Sigmoid colon (tissue), 7 donors: Measurements from ENCODE around the gene TEKT3. TPM values are rescaled to one million over a fixed set of nuclear protein-coding genes. Genes with fewer than 3 reads are reported as not detected.

ENCODE experiments used
- DNase-seq: peaks from one replicate; pipeline ENCODE4 v3.0.0-alpha.2; 2019
- H3K27ac ChIP-seq, 4 donors: fragments of 200-600 bp; sonication (generic); one replicate each; pipeline ENCODE4 v1.5.1; 2016 to 2019; ENCODE audit warnings: mild to moderate bottlenecking in 1 of 4
- H3K27me3 ChIP-seq, 3 donors: fragments of 200-600 bp; sonication (generic); one replicate each; pipeline ENCODE4 v1.5.1; 2019; ENCODE audit warnings: mild to moderate bottlenecking in 1 of 3
- H3K36me3 ChIP-seq, 4 donors: fragments of 200-600 bp; sonication (generic); one replicate each; pipeline ENCODE4 v1.5.1; 2016 to 2019
- H3K4me1 ChIP-seq, 4 donors: fragments of 200-600 bp; sonication (generic); one replicate each; pipeline ENCODE4 v1.5.1; 2017 to 2019
- H3K4me3 ChIP-seq, 4 donors: fragments of 200-600 bp; sonication (generic); one replicate each; pipeline ENCODE4 v1.5.1; 2017 to 2019; ENCODE audit warnings: mild to moderate bottlenecking in 2 of 4, moderate library complexity in 1 of 4
- H3K9me3 ChIP-seq, 4 donors: fragments of 200-600 bp in 3 of 4; sonication (generic) in 3 of 4; one replicate each; pipeline versions ENCODE4 v1.5.1 to v1.6.1; 2013 to 2019
- EP300 ChIP-seq, 4 donors: sonication (generic); formaldehyde crosslinking; IDR thresholded peaks; one replicate each; pipeline ENCODE4 v1.6.1; 2017; ENCODE audit warnings: antibody characterized with exemption in 4 of 4
- POLR2A ChIP-seq, 2 donors: fragments of 450-650 bp; IDR thresholded peaks; one replicate each; pipeline ENCODE4 v1.6.1; 2016; ENCODE audit warnings: antibody characterized with exemption in 2 of 2, mild to moderate bottlenecking in 2 of 2, moderate library complexity in 2 of 2
- POLR2AphosphoS5 ChIP-seq, 4 donors: sonication (generic); formaldehyde crosslinking; IDR thresholded peaks; one replicate each; pipeline ENCODE4 v1.6.1; 2017; ENCODE audit warnings: antibody characterized with exemption in 4 of 4
- WGBS, 2 donors: extraction: QIAGEN DNeasy Blood & Tissue Kit; methylation state at CpG; one replicate each; pipeline ENCODE4 v1.1.7; 2013; 5-methylcytosine and 5-hydroxymethylcytosine counted together
- intact Hi-C: fragments of 100-400 bp; cut with DNase I; formaldehyde crosslinking; loops from one replicate; pipeline ENCODE4 v1.15.1; 2023
- polyA plus RNA-seq, 3 donors: library from polyadenylated mRNA; stranded (reverse); fragments of 200-250 nt; gene quantifications; one replicate each; pipeline ENCODE4 v1.2.3, GENCODE V29; 2013
- total RNA-seq, 4 donors: library from RNA; depleted of rRNA; stranded (reverse); fragments of >200 nt; gene quantifications; one replicate each; pipeline ENCODE4 v1.1.0, GENCODE V29; 2016
- TF ChIP-seq, protein P1 (sequence below), 4 experiments: fragments of 450-650 bp in 3 of 4; fragments of 200-600 bp in 1 of 4; IDR thresholded peaks; one replicate each; pipeline ENCODE4 v1.5.1; 2016 to 2019; ENCODE audit warnings: antibody characterized with exemption in 4 of 4, mild to moderate bottlenecking in 3 of 4, moderate library complexity in 2 of 4
- donor health status: healthy with polysubstance abuse.
- donor health status: Bipolar disorder and iron deficiency.
- donor health status: healthy.

TEKT3 gene
- total and polyA plus RNA-seq, 7 donors, result 0.26 to 1.8 TPM; not detected in 5

DNA sequence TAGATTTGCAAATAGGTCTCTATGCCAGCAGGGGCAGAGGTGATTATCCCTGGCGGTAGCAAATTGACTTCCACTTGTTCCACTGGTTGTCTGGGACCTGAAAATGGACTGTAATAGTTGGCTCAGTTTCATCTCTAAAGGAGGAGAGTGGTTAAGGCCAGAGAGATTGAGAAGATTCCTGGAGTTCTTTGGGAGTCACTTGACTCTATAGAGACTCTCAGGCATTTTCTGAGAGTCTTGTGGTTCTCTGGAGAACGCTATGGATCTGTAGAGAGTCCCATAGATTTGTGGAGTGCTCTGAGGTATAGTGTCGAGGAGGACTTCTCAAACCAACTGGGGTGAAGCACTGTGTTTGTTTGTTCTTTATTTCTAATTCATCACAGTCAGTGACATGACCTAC is 67.4 kb downstream of the TEKT3 start:
- Histone ChIP-seq H3K9me3 (no peaks in the 10 kb centered on the region), H3K36me3 (no peaks in the 10 kb centered on the region), H3K4me3 (no peak overlapping the region), H3K27me3 (no peaks in the 10 kb centered on the region), H3K4me1 (peaks cover 0 to 12% (median 11%) of the 10 kb centered on the region in 4 donors), H3K27ac (peak overlapping the region in 3 of 4 donors; percentile 36 to 64 (median 64))
- DNase-seq, result no peak
- intact Hi-C loops, result no loop called here
- TF ChIP-seq EP300 (IDR thresholded peaks at IDR 0.05), result no peak
- TF ChIP-seq, protein P1, sequence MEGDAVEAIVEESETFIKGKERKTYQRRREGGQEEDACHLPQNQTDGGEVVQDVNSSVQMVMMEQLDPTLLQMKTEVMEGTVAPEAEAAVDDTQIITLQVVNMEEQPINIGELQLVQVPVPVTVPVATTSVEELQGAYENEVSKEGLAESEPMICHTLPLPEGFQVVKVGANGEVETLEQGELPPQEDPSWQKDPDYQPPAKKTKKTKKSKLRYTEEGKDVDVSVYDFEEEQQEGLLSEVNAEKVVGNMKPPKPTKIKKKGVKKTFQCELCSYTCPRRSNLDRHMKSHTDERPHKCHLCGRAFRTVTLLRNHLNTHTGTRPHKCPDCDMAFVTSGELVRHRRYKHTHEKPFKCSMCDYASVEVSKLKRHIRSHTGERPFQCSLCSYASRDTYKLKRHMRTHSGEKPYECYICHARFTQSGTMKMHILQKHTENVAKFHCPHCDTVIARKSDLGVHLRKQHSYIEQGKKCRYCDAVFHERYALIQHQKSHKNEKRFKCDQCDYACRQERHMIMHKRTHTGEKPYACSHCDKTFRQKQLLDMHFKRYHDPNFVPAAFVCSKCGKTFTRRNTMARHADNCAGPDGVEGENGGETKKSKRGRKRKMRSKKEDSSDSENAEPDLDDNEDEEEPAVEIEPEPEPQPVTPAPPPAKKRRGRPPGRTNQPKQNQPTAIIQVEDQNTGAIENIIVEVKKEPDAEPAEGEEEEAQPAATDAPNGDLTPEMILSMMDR (IDR thresholded peaks at IDR 0.05), result no peak
- TF ChIP-seq POLR2AphosphoS5 (IDR thresholded peaks at IDR 0.05), result no peak
- TF ChIP-seq POLR2A (IDR thresholded peaks at IDR 0.05), result no peak
- 90 to 92% methylated on average over 3 of the region's 3 CpGs for WGBS, 2 donors

DNA sequence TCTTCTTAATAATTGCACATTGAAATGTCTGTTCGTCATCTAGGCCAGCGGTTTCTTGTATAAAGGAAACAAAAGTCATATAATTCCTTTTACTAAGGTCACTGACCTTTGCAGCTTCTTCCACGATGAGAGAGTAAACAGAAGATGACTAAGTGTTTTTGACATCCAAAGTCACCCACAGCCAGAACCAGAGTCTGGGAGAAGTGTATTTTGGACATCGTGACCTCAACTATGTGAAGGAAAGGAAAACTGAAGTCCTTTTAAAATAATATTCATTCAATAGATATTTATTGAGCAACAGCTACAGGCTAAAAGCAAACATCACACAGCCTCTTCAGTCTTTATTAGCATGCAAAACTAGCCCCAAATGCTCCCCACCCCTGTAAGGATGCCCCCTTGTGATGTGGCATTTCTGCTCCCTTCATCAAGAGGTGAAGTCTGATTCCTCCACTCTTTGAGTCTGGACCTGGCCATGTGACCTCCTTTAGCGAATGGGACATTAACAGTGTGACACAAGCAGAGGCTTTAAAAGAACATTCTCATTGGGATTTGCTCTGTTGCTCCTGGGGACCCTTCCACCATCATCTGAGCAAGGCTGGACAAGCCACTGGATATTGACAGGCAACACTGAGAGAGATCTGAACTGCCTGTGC is 68.1 kb downstream of the TEKT3 start:
- DNase-seq, result no peak
- H3K4me3 ChIP-seq, result no peak overlapping the region
- peaks cover 0 to 12% (median 11%) of the 10 kb centered on the region in 4 donors for H3K4me1 ChIP-seq
- no peak for TF ChIP-seq EP300 (IDR thresholded peaks at IDR 0.05)
- TF ChIP-seq POLR2AphosphoS5 (IDR thresholded peaks at IDR 0.05), result peak in 3 of 4 donors; percentile 35 to 60 (median 37)
- intact Hi-C loops, result no loop called here
- H3K27me3 ChIP-seq, result no peaks in the 10 kb centered on the region
- WGBS, 2 donors, result 71 to 74% methylated on average over 5 of the region's 5 CpGs
- no peaks in the 10 kb centered on the region for H3K9me3 ChIP-seq
- H3K36me3 ChIP-seq, result no peaks in the 10 kb centered on the region
- H3K27ac ChIP-seq, result peak overlapping the region; percentile 36 to 64 (median 52)

DNA sequence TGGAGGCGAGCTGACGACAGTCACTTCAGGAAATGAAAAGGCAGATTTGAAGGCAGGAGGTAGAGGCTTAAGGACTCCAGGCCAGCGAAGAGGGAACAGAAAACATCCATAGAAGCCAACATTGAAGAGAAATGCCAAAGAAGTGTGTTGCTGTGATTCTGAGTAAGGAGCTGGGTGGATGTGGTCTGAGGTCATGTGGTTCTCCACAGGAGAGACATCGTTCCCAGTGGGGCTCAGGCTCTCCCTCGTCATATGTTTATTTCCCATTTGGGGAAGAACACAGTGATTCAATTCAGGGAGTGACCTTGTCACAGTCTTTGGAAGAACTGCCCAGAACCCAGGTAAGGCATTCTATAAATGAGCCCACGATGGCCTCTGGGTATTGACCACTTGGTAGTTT is 69.7 kb downstream of the TEKT3 start:
- Histone ChIP-seq H3K27me3 (no peaks in the 10 kb centered on the region), H3K4me3 (no peak overlapping the region), H3K27ac (peak overlapping the region in 1 of 4 donors; percentile 64), H3K4me1 (peaks cover 0 to 12% (median 11%) of the 10 kb centered on the region in 4 donors), H3K36me3 (no peaks in the 10 kb centered on the region), H3K9me3 (no peaks in the 10 kb centered on the region)
- TF ChIP-seq, protein P1 (IDR thresholded peaks at IDR 0.05), result no peak
- TF ChIP-seq EP300 (IDR thresholded peaks at IDR 0.05) (no peak), POLR2A (IDR thresholded peaks at IDR 0.05) (no peak), POLR2AphosphoS5 (IDR thresholded peaks at IDR 0.05) (no peak)
- WGBS, 2 donors, result 89 to 91% methylated on average over 6 of the region's 6 CpGs
- intact Hi-C loops, result no loop called here
- no peak for DNase-seq

DNA sequence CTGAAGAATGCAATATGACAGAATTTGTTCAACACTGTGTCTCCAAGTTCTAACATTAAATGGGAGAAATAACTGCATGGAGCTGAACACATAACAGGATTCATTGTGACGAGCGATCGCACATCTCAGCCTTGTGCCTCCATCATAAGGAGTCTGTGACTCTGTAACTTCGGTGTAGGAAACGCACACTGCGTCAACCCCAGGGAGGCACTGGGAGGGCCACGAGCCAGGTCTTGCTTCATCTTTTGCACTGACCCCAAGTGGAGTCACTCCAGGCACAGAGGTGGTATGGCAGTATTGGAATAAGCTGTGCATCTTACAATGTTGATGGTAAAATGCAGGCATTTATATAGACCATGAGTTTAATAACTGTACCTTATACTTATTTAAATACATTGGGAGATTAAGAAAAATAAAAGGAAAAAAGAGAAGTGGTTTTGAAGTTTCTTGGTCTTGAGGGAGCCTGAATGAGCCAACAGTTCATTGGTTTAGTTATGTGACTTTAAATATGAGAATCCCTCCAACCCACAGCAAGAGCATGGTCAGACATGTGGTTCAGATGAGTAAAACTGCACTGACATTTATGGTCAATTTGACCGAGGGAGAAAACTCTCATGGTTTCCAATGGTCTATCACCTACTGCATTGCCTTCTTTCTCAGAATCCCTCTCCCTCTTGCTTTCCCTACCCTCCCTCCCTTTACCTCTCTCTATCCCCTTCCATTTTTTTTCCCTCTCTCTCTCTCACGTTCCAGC is 70.6 kb downstream of the TEKT3 start:
- DNase-seq, result no peak
- TF ChIP-seq POLR2AphosphoS5 (IDR thresholded peaks at IDR 0.05) (no peak), POLR2A (IDR thresholded peaks at IDR 0.05) (no peak), EP300 (IDR thresholded peaks at IDR 0.05) (no peak)
- TF ChIP-seq, protein P1 (IDR thresholded peaks at IDR 0.05), result no peak
- H3K27me3 ChIP-seq, result no peaks in the 10 kb centered on the region
- H3K27ac ChIP-seq, result peak overlapping the region in 1 of 4 donors; percentile 8
- H3K9me3 ChIP-seq, result no peaks in the 10 kb centered on the region
- WGBS, 2 donors, result 92% methylated on average over 9 of the region's 9 CpGs
- H3K36me3 ChIP-seq, result no peaks in the 10 kb centered on the region
- H3K4me3 ChIP-seq, result no peak overlapping the region
- intact Hi-C loops, result no loop called here
- peaks cover 0 to 14% (median 12%) of the 10 kb centered on the region in 4 donors for H3K4me1 ChIP-seq

DNA sequence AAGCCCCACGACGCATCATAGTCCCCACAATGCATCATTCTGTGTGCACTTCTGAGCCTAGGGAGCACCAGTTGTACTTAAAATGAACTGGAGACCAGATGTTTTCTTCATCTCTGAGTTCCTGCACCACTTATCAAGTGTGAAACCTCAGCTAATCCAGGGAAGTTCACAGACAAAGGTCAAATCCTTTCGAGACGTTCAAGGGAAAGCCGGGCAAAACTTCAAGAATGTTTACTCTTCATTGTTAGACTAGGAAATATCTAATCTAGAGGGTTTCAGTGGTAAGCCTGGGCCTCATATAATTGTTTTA is 71.7 kb downstream of the TEKT3 start:
- no peak overlapping the region for H3K4me3 ChIP-seq
- H3K27ac ChIP-seq, result peak overlapping the region in 2 of 4 donors; percentile 6 to 26
- no peak for DNase-seq
- WGBS, 2 donors, result 71 to 79% methylated on average over 5 of the region's 5 CpGs
- no peaks in the 10 kb centered on the region for H3K9me3 ChIP-seq
- H3K27me3 ChIP-seq, result no peaks in the 10 kb centered on the region
- no peaks in the 10 kb centered on the region for H3K36me3 ChIP-seq
- intact Hi-C loops, result loop anchor here (10.0 kb wide), 1 partner anchor 655 kb away; no protein-coding TSS in a partner anchor
- H3K4me1 ChIP-seq, result peaks cover 0 to 25% (median 19%) of the 10 kb centered on the region in 4 donors
- no peak for TF ChIP-seq POLR2A (IDR thresholded peaks at IDR 0.05)
- TF ChIP-seq EP300 (IDR thresholded peaks at IDR 0.05), result no peak
- no peak for TF ChIP-seq POLR2AphosphoS5 (IDR thresholded peaks at IDR 0.05)
- TF ChIP-seq, protein P1 (IDR thresholded peaks at IDR 0.05), result no peak
